Stomach (tissue), 9 donors: ENCODE data around the gene EMILIN1. TPM values are rescaled to one million over a fixed set of nuclear protein-coding genes. Genes with fewer than 3 reads are reported as not detected.

ENCODE experiments used
- DNase-seq, 2 donors: peaks; one replicate each; pipeline versions ENCODE4 v3.0.0 to v3.0.0-alpha.2; 2013 to 2019
- H3K27ac ChIP-seq, 5 donors: fragments of 200-600 bp in 4 of 5; sonication (generic) in 4 of 5; one replicate each; pipeline ENCODE4 v1.5.1; 2013 to 2019; ENCODE audit warnings: mild to moderate bottlenecking in 1 of 5, moderate library complexity in 1 of 5
- H3K27me3 ChIP-seq, 3 donors: fragments of 200-600 bp; sonication (generic); one replicate each; pipeline ENCODE4 v1.5.1; 2017 to 2019; ENCODE audit warnings: mixed run types in 1 of 3
- H3K36me3 ChIP-seq, 4 donors: fragments of 200-600 bp; sonication (generic); 1 replicate in 3 of 4; 2 replicates in 1 of 4; pipeline ENCODE4 v1.5.1; 2016 to 2019
- H3K4me1 ChIP-seq, 4 donors: fragments of 200-600 bp; sonication (generic); one replicate each; pipeline ENCODE4 v1.5.1; 2016 to 2019
- H3K4me3 ChIP-seq, 4 donors: fragments of 200-600 bp; sonication (generic) in 3 of 4; one replicate each; pipeline ENCODE4 v1.5.1; 2016 to 2019; ENCODE audit warnings: mild to moderate bottlenecking in 1 of 4
- H3K9me3 ChIP-seq, 4 donors: fragments of 200-600 bp; sonication (generic); one replicate each; pipeline ENCODE4 v1.5.1; 2016 to 2019
- CTCF ChIP-seq, 7 experiments: fragments of 450-650 bp in 4 of 7; fragments of 200-600 bp in 3 of 7; sonication (generic) in 3 of 7; IDR thresholded peaks; one replicate each; pipeline ENCODE4 v1.5.1; 2016 to 2019; ENCODE audit warnings: antibody characterized with exemption in 7 of 7, control low read depth in 2 of 7, mild to moderate bottlenecking in 1 of 7
- EP300 ChIP-seq: sonication (generic); formaldehyde crosslinking; IDR thresholded peaks from one replicate; pipeline ENCODE4 v1.6.1; 2017; ENCODE audit warnings: antibody characterized with exemption
- POLR2A ChIP-seq, 4 donors: fragments of 450-650 bp; IDR thresholded peaks; one replicate each; pipeline ENCODE4 v1.6.1; 2016; ENCODE audit warnings: antibody characterized with exemption in 4 of 4, control low read depth in 2 of 4, mild to moderate bottlenecking in 1 of 4, moderate library complexity in 1 of 4
- POLR2AphosphoS5 ChIP-seq, 3 donors: sonication (generic); formaldehyde crosslinking; IDR thresholded peaks; one replicate each; pipeline ENCODE4 v1.6.1; 2016; ENCODE audit warnings: antibody characterized with exemption in 3 of 3
- WGBS, 5 donors: extraction: QIAGEN DNeasy Blood & Tissue Kit in 3 of 5; methylation state at CpG; one replicate each; pipeline versions ENCODE4 v1.1.5 to v1.1.7; 2013 to 2018; 5-methylcytosine and 5-hydroxymethylcytosine counted together
- intact Hi-C: fragments of 100-400 bp; cut with DNase I; formaldehyde crosslinking; loops from one replicate; pipeline ENCODE4 v1.15.1; 2023; ENCODE audit warnings: low total_unique reads
- polyA plus RNA-seq, 3 donors: library from polyadenylated mRNA; stranded (reverse); fragments of 200-250 nt; gene quantifications; one replicate each; pipeline ENCODE4 v1.2.3, GENCODE V29; 2013
- total RNA-seq, 5 donors: library from RNA; depleted of rRNA; stranded (reverse); fragments of >200 nt; gene quantifications; one replicate each; pipeline versions ENCODE4 v1.1.0 to v1.2.3, GENCODE V29; 2014 to 2016
- donor health status: healthy with polysubstance abuse.
- donor health status: Bipolar disorder and iron deficiency.
- donor health status: healthy.

The EMILIN1 gene
- total and polyA plus RNA-seq, 8 donors: 17.5 to 208 (median 52.1) TPM

GRCh38 chr2:27099334-27099955 is 21.0 kb downstream of the EMILIN1 start:
- H3K4me1 ChIP-seq: peaks cover 0 to 15% (median 12%) of the 10 kb centered on the region in 4 donors
- no peak for DNase-seq
- peaks cover 0 to under 1% (median 0%) of the 10 kb centered on the region in 3 donors for H3K27me3 ChIP-seq
- 89 to 92% (median 91%) methylated on average over 9 to 19 of the region's 19 CpGs for WGBS, 5 donors
- H3K36me3 ChIP-seq: peaks cover 0 to 20% (median 0%) of the 10 kb centered on the region in 4 donors
- intact Hi-C loops: no loop called here
- H3K9me3 ChIP-seq: no peaks in the 10 kb centered on the region
- H3K27ac ChIP-seq: no peak overlapping the region
- TF ChIP-seq CTCF (IDR thresholded peaks at IDR 0.05) (no peak), EP300 (no peak), POLR2A (IDR thresholded peaks at IDR 0.05) (no peak), POLR2AphosphoS5 (IDR thresholded peaks at IDR 0.05) (no peak)
- H3K4me3 ChIP-seq: no peak overlapping the region

DNA sequence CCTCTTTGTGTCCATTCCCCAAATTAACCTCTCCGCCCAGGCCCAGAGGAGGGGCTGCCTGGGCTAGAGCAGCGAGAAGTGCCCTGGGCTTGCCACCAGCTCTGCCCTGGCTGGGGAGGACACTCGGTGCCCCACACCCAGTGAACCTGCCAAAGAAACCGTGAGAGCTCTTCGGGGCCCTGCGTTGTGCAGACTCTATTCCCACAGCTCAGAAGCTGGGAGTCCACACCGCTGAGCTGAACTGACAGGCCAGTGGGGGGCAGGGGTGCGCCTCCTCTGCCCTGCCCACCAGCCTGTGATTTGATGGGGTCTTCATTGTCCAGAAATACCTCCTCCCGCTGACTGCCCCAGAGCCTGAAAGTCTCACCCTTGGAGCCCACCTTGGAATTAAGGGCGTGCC is 21.6 kb downstream of the EMILIN1 start:
- Histone ChIP-seq H3K36me3 (peaks cover 0 to 15% (median 0%) of the 10 kb centered on the region in 4 donors), H3K9me3 (no peaks in the 10 kb centered on the region), H3K4me3 (no peak overlapping the region), H3K27me3 (peaks cover 0 to 6% (median 0%) of the 10 kb centered on the region in 3 donors), H3K27ac (no peak overlapping the region), H3K4me1 (peaks cover 0 to 15% (median 12%) of the 10 kb centered on the region in 4 donors)
- intact Hi-C loops: loop anchor here (5.0 to 10.0 kb wide), 2 partner anchors 85 to 182 kb away; partner anchors contain the start of gene TRIM54
- no peak for DNase-seq
- TF ChIP-seq CTCF (IDR thresholded peaks at IDR 0.05) (no peak), POLR2AphosphoS5 (IDR thresholded peaks at IDR 0.05) (no peak), POLR2A (IDR thresholded peaks at IDR 0.05) (no peak), EP300 (no peak)
- WGBS, 5 donors: 76 to 88% (median 86%) methylated on average over 8 to 10 of the region's 10 CpGs

DNA sequence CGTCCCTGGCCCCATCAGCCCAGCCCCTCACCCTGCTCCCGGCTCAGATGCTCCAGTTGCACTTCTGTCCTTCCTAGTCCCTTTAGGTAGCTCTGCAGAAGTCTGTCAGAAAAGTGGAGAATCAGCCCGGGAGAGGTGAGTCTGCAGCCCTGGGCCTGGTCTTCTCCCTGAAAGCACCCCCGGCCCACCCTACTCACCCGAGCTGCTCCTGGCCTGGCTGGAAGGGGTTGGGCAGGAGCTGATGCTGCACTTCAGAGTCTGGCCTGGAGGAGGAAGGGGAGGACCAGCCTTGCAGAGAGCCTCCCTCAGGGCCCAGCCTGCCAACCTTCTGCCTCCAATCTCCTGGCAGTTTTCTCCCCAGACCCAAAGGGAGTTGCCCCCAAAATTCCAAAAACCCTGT is 23.9 kb downstream of the EMILIN1 start:
- TF ChIP-seq POLR2A (IDR thresholded peaks at IDR 0.05) (no peak), CTCF (IDR thresholded peaks at IDR 0.05) (no peak), POLR2AphosphoS5 (IDR thresholded peaks at IDR 0.05) (no peak), EP300 (no peak)
- intact Hi-C loops: loop anchor here (5.0 to 10.0 kb wide), 2 partner anchors 82 to 180 kb away; partner anchors contain the start of gene TRIM54
- H3K36me3 ChIP-seq: peaks cover 0 to 15% (median 0%) of the 10 kb centered on the region in 4 donors
- no peak overlapping the region for H3K27ac ChIP-seq
- peaks cover 0 to 25% (median 0%) of the 10 kb centered on the region in 3 donors for H3K27me3 ChIP-seq
- WGBS, 5 donors: 76 to 84% (median 83%) methylated on average over 4 to 5 of the region's 5 CpGs
- no peaks in the 10 kb centered on the region for H3K4me1 ChIP-seq
- no peaks in the 10 kb centered on the region for H3K9me3 ChIP-seq
- no peak for DNase-seq
- H3K4me3 ChIP-seq: no peak overlapping the region

GRCh38 chr2:27105981-27106380 is 27.6 kb downstream of the EMILIN1 start:
- H3K36me3 ChIP-seq: no peaks in the 10 kb centered on the region
- DNase-seq: no peak
- no peak overlapping the region for H3K4me3 ChIP-seq
- TF ChIP-seq POLR2A (IDR thresholded peaks at IDR 0.05) (no peak), EP300 (no peak), POLR2AphosphoS5 (IDR thresholded peaks at IDR 0.05) (no peak), CTCF (IDR thresholded peaks at IDR 0.05) (no peak)
- H3K9me3 ChIP-seq: no peaks in the 10 kb centered on the region
- no peak overlapping the region for H3K27ac ChIP-seq
- H3K4me1 ChIP-seq: no peaks in the 10 kb centered on the region
- intact Hi-C loops: loop anchor here (10.0 kb wide), 1 partner anchor 79 kb away; no protein-coding TSS in a partner anchor
- peaks cover 0 to 28% (median 0%) of the 10 kb centered on the region in 3 donors for H3K27me3 ChIP-seq
- 61 to 79% (median 74%) methylated on average over 3 of the region's 3 CpGs for WGBS, 5 donors
